Measurements from ENCODE around the gene KLHL35.
"Not testable (repeated sequence)": the region's sequence is repeated elsewhere in the genome, so short reads cannot be mapped to it uniquely, and the experiment has no call there.

Gene KLHL35

DNA sequence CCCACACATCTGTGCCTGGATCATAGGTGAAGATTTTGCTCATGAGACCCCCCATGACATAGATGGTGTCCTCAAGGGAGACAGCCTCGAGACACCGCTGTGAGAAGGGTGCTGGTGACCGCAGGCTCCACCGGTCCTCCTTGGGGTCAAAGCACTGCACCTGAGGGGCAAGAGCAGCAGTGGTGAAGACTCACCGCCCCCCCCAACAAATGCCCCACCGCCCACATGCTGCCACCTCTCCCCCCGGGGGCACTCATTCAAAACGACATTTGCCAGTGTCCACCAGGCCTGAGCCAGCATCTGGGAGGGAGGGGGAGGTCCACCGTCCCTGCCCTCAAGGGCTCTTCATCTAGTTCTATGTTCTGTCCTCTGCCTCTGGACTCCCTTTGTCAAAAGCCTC, 9.3 kb downstream of the KLHL35 start:
- DNase-seq (ENCODE audit: low read depth) = no peak

DNA sequence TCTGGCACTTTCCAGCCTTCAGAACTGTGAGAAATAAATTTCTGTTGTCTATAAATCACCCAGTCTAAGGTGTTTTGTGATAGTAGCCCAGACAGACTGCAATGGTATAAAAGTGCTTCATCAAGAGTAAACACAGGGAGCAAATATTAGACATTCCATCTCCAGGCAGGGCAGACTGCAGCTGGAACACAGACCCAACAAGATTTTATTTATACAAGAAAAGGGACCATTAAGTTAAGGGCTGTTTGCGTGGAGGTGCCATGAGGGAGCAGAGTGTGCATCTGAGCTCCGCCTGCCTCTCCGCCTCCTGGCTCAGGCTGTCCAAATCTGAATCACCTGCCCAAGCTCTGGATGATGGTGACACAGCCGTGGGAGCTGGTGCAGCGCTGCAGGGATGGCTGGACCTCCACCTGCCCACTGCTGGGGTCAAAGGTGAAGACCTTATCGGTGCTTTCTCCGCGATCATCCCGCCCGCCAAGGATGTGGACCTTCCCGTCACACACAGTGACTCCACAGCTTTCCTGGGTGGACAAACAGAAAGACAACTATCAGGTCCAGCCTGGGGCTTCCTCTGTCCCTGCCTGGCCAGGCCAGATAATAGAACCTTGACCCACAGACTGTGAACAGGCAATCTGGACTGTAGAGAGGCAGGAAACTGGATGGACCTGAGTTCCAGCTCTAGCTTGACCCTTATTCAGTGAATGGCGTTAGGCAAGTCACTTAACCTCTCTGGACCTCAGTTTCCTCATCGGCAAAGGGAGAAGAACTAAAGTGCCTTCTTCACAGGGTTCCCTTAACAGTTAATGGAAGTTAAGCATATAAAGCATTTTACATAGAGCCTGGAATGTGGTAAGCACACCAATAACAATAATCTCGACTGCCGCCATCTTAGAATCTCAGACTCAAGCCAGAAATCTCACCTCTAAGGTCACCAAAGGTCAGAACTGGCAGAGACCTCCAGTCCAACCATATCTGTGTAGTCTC, 10.5 kb downstream of the KLHL35 start:
- no peak for DNase-seq (ENCODE audit: low read depth)

DNA sequence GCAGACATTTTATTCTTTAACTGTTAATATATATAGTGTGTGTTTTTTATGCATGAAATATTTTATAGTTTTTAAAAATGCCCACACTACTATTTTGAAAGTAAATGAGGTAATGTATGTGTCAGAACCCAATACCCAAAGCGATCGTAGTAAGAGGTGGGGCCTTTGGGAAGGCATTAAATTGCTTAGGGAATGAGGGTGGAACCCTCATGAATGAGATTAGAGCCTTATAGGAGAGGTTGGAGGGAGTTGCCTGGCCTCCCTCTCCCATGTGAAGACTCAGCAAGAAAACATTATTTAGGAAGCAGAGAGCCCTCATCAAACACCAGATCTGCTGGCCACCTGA, 11.1 kb downstream of the KLHL35 start:
- no peak for DNase-seq (ENCODE audit: low read depth)

DNA sequence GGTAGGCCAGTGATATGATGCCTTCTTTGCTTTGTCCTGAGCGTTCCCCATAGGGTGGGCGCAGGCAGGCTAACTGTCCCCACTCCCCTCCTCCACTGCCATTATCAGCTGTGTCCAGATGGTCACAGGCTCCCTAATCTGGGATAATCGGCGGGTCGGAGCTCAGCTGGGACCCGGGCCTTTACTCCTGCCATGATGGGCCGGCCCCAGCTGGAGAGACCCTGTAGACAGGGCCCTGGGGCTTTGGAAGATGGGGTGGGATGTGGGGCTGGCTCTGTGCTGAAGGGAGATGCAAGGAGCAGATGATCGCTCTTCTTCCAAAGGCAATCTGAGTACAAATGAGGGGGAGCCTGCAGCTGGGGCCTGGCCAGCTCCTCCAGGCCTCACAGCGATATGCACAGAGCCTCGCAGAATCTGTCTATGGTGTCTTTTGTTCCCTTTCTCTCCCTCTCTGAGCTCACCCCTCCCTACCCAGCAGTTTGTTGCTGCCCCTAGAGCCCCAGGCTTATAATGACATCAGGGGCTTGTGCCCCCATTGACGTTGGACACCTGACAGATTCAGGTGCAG, 11.9 kb downstream of the KLHL35 start:
- no peak for DNase-seq (ENCODE audit: low read depth)

DNA sequence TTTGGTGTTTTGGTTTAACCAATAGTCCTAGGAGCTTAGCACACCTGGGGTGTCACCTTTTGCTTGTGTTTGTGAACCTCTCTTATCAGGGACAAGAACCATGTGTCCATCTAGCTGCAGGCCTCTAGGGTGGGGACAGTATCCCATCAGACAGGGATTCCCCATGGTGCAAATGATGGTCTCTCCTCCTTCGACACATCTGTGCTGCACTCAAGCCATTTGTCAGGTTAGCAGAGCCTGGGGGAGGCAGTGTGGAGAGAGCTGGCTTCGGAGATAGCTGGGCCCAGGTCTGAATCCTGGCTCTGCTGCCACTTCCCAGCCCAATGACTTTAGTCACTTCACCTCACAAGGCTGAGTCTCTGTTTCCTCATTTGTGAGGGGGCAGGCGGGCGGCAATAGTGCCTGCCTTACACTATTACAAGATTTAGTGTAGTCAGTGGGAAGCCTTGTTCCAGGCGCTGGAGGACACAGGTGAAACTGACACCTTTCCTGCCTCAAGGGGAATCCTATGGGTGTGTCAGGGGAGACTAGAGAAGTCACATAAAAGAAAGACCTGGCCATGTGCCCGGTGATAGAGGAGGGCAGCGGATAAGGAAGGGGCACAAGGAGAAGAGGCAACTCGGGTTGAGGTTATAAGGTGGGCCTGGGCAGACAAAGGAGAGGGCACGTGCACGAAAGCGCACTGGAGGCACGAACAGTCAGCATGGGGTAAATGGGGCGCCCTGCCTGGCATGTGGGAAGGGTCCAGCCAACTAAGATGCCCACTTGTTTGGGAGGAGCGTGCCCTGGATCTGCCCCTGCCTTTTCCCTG, 12.6 kb downstream of the KLHL35 start:
- no peak for DNase-seq (ENCODE audit: low read depth)

DNA sequence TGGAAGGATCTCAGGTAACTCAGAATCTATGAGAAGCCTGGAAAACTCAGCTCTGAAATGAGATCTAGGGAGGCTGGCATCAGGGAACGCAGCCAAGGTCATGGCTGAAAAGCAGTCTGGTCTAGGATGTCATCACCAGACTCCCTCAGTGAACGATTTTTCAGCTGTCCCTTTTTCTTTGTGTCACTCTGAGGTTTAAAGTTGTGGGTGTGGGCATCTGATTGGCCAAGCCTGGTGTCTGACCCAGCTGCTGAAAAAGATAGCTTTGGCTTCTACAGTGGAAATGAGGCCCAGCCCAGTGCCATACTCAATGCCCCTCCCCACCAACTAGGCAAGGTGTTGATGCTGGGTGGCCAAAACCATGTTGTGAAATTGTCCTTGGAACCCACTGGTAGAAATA, 19.1 kb downstream of the KLHL35 start:
- no peak for DNase-seq (ENCODE audit: low read depth)

DNA sequence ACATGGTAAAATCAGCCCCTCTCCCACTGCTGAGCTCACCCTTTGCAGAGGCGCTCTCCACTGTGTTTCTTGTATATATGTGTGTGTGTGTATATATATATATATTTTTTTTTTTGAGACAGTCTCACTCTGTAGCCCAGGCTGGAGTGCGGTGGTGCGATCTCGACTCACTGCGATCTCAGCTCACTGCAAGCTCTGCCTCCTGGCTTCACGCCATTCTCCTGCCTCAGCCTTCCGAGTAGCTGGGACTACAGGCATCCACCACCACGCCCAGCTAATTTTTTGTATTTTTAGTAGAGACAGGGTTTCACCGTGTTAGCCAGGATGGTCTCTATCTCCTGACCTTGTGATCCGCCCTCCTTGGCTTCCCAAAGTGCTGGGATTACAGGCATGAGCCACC, 19.9 kb downstream of the KLHL35 start:
- DNase-seq (ENCODE audit: low read depth) = not testable (repeated sequence)

DNA sequence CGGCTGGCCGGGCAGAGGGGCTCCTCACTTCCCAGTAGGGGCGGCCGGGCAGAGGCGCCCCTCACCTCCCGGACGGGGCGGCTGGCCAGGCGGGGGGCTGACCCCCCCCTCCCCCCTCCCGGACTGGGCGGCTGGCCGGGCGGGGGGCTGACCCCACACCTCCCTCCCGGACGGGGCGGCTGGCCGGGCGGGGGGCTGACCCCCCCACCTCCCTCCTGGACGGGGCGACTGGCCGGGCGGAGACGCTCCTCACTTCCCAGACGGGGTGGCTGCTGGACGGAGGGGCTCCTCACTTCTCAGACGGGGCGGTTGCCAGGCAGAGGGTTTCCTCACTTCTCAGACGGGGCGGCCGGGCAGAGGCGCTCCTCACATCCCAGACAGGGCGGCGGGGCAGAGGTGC, 23.0 kb downstream of the KLHL35 start:
- DNase-seq (ENCODE audit: low read depth) = not testable (repeated sequence)

DNA sequence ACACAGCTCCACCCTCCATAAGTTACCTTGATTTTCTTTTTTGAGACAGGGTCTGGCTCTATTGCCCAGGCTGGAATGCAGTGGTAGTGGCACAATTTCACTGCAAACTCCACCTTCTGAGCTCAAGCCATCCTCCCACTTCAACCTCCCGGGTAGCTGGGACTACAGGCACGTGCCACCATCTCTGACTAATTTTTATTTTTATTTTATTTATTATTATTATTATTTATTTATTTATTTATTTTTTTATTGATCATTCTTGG, 24.1 kb downstream of the KLHL35 start:
- no peak for DNase-seq (ENCODE audit: low read depth)

DNA sequence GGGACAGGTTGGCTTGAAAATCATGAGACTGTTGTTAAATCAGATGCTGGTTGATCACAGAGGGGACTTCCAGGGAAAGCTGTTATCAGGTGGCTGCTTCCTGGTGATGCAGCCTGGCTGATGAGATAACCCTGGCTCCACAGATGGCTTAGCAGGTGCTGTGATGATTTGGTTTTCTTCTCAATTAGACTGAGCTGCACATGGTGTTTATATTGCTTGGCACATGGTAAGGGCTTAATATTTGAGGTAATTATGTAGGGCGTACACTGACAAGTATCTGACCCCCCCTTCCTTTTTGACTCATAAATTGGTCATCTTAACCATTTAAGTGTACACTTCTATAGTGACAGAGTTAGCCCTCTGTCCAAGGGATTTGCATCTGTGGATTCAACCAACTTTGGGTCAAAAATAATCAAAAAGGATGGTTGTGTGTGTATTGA, 26.6 kb downstream of the KLHL35 start:
- no peak for DNase-seq (ENCODE audit: low read depth)

DNA sequence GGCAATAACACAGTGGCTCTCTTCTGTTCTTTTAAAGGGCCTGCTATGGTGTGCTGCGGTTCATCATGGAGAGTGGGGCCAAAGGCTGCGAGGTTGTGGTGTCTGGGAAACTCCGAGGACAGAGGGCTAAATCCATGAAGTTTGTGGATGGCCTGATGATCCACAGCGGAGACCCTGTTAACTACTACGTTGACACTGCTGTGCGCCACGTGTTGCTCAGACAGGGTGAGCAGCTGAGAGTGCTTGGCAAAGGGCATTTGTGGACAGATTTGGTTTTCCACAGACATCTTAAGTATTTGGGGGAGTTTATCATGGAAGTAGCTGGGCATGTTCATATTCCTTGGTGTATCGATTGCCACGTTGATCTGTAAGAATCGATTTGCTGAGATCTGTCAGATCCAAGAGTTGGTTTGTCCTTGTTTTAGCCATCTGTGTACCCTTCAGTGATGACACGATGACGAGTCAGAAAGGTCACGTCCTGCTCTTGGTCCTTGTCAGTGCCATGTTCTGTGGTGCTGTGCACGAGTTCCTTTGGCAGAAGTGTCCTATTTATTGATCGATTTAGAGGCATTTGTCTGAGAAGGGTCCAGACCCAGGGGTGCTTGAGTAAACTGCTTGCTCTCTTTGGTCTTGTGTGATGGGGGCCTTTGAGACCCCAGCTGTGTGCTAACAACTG, 28.9 kb downstream of the KLHL35 start:
- no peak for DNase-seq (ENCODE audit: low read depth)

DNA sequence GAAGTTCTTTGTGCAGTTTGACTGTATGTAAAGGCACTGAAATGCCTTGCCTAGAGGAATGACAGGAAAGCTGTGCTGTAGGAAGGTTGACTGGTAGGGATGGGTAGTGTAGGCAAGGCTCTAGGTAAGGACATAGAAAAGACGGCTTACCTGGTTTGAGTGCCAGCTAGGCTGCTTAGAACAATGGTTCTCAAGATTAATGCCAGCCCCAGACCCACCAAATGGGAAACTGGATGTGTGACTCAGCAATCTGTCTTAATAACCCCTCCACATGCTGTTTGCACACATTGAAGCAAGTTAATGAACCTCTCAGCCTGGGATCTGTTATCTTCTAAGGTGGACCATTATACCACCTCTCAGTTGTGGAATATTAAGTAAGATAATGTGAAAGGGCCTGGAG, 30.0 kb downstream of the KLHL35 start:
- no peak for DNase-seq (ENCODE audit: low read depth)

DNA sequence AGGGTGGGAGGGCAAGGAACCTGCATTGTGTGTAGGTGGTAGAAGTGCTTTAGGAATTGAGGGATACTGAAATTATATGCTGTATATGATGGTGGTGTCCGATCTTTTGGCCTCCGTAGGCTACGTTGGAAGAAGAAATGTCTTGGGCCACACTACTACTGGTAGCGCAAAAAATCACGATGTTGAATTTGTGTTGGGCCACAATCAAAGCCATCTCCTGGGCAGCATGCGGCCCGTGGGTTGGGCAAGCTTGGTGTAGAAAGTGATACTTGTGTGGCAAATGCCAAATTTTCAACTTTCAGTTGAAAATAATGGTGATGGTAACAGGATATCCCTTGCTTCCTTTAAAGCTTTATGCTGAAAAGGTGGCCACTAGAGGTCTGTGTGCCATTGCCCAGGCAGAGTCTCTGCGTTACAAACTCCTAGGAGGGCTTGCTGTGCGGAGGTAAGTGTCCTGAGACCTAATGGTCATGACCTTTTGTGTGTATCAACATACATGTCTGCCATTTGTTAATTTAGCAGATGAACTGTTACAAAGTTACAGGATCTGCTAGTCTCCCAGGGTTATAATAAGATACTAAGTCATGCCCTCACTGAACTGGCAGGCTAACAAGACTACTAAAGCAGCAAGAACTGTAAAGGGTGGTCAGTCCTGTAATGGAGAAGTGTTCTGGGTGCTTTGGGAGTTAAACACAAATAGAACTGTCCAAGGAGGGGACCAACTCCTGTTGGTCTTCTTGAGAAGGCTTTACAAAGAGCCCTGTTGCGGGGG, 30.8 kb downstream of the KLHL35 start:
- no peak for DNase-seq (ENCODE audit: low read depth)

DNA sequence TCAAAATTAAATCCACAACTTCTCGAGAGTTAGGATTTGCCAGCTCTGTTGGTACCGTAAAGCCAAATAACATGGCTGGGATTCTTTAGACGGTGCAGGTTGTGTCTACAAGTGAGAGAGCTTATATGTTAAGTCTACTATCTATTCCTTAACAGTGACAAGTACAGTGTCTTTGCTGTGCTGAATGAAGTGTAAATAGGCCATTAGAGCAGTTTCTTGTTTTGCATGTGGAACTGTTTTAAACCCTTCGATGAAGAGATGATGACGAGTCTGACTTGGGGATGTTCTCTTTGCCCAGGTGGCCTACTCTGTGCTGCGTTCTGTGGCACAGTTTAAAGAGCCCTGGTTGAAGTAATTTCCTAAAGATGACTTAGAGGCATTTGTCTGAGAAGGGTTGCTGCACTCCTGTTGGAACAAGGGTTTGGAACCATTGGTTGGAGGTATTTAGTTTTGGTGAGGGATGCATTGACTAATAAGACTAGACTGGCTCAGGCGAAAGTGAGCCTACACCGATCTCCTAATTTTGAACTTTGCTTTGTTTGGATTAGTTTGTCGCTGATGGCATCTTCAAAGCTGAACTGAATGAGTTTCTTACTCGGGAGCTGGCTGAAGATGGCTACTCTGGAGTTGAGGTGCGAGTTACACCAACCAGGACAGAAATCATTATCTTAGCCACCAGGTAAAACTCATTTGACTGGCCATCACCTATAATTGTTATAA, 32.7 kb downstream of the KLHL35 start:
- no peak for DNase-seq (ENCODE audit: low read depth)

DNA sequence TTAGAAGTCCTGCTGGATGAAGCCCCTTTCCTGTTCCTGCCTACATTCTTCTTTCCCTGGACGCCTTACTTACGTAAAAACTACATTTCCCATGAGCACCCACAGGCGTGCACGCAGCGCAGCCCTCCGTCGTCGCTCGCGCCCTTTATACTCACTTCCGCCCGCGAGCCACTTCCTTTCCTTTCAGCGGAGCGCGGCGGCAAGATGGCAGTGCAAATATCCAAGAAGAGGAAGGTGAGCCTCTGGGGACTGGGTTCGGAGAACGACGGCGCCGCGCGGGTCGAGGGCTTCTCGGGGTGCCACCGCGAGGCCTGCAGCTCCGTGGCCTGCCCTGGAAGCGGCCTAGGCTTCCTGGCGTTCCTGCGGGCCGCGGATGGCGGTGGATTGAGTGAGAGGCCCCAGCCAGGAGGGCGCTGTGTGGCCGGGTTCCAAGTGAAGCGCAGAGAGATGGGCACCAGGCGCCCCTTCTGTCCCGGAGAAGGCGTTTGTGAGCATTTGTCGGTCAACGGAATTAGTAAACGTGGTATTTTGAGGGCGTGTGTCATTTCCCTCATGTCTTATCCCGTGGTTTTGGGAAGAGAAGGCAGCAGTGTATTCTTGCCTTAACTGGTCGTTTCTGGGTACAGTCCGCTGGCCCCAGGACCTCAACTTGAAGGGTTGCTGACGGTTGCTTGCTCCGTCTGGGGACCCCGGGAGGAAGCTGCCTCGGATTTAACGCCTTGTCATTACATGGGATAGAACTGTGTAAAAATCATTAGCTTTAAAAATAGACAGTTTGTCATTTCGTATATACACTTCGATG, 33.5 kb downstream of the KLHL35 start, which contains the start of gene RPS3:
Gene RPS3 (plus strand): TSS at position 175 of the 802 bp plus-strand sequence. CDS start 30 bp downstream, at position 205.
- peak; percentile 88 for DNase-seq (ENCODE audit: low read depth)

DNA sequence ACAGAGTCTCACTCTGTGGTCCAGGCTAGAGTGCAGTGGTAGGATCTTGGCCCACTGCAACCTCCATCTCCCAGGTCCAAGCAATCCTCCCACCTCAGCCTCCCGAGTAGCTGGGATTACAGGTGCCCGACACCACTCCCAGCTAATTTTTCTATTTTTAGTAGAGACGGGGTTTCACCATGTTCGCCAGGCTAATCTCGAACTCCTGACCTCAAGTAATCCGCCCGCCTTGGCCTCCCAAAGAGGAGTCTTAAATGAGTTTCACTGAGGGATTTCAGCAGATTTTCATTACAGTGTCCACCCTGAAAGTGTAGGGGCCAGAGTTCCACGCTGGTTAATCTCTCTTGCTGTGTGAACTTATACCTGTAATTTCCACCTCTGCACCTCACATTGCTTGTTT, 34.1 kb downstream of the KLHL35 start:
- no peak for DNase-seq (ENCODE audit: low read depth)

DNA sequence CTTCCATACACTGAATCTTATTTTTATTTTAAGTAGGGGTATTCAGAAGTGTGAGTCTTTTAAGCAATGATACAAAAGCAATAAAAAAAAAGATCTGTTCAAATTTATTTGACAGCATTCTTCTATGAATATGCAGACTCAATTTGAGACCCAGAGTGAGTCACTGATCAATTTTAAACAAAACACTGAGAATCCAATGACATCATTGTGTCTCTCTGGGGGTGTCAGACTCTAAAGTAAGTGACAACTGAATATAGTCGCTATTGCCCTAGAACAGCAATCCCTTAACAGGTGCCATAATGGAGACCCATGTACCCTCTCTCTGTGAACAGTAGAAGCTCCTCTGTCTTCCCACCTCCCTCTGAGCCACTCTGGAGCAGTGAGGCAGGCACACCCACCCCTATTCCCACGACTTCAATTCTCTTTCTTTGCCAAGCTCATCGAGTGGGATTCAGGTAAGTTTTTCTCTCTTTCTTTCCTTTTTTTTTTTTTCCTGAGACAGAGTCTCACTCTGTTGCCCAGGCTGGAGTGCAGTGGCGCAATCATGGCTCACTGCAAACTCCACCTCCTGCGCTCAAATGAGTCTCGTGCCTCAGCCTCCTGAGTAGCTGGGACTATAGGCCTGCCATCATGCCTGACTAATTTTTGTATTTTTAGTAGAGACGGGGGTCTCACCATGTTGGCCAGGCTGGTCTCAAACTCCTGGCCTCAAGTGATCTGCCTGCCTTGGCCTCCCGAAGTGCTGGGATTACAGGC, 38.7 kb downstream of the KLHL35 start:
- DNase-seq (ENCODE audit: low read depth) = no peak

DNA sequence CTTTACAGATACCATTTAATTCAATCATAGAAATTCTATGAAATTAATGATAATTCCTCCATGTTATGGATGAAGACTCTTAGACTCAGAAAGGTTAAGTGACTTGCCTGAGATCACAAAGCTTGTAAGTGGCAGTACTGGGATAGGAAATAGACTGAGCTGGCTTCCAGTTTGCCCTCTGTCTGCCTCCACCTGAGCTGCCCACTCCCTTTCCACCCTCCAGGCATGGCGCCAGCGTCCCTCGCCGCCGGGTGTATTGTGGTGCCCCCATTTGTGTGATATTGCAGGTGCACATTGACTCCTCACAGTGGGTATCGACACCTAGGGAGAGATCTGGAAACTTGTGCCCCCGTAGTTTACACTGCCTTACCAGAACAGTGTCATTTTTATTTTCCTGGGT, 43.1 kb downstream of the KLHL35 start:
- no peak for DNase-seq (ENCODE audit: low read depth)

DNA sequence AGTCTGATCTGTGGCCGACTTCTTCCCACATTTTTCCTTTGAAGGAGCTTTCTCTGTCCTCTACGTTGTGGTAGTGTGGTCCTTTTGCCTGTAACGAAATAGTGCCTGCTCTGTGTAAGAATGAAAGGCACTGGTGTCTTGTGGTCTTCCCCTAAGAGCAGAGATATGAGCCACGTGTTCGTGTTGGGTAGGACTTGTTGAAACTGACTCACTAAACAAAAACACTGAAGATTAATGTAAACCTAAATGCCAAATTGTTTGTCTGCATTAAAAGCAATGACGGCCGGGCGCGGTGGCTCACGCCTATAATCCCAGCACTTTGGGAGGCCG, 43.8 kb downstream of the KLHL35 start:
- peak; percentile 83 for DNase-seq (ENCODE audit: low read depth)

All from amniotic epithelial cell (primary cell).